OCI-LY1 (cell line): ENCODE data around the gene SHROOM3.

Source experiments
- EZH2 ChIP-seq: fragments of 200-600 bp; sonication (generic), shearing (Covaris generic); IDR thresholded peaks from 2 replicates; pipeline ENCODE4 v1.8.0; 2017; ENCODE audit warnings: borderline replicate concordance, mixed run types, mild to moderate bottlenecking, antibody characterized with exemption, low read length, moderate library complexity, mixed read lengths
- TF ChIP-seq, protein P1 (sequence below): fragments of 200-600 bp; sonication (generic), shearing (Covaris generic); IDR thresholded peaks from 2 replicates; pipeline ENCODE4 v1.5.1; 2017; ENCODE audit warnings: mild to moderate bottlenecking, antibody characterized with exemption, low read length, moderate library complexity, mixed read lengths

DNA sequence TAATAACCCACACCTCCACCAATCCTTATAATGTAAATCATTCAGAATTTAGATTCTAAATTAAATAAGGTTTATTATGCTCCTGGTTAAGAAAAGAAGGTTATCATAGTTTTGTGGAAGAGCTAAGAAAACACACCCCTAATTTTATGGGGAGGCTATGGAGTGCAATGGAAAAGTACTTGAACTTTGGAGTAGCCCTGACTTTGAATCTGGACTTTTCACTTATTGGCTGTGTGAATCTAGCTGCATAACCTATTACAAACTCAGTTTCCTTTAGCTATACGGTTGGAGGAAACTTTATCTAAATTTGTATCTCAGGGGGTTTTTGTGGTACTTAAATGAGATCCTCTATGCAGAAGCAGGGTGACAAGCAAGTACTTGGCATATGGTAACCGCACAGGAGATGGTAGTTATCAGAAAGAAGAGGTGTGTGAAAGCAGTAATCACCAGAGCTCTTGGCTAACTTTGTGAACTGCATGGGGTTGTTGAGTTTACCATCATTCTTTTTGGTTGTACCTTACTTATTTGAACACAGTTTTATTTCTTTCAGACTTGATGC lies 143.1 kb downstream of the SHROOM3 start:
- TF ChIP-seq, protein P1, sequence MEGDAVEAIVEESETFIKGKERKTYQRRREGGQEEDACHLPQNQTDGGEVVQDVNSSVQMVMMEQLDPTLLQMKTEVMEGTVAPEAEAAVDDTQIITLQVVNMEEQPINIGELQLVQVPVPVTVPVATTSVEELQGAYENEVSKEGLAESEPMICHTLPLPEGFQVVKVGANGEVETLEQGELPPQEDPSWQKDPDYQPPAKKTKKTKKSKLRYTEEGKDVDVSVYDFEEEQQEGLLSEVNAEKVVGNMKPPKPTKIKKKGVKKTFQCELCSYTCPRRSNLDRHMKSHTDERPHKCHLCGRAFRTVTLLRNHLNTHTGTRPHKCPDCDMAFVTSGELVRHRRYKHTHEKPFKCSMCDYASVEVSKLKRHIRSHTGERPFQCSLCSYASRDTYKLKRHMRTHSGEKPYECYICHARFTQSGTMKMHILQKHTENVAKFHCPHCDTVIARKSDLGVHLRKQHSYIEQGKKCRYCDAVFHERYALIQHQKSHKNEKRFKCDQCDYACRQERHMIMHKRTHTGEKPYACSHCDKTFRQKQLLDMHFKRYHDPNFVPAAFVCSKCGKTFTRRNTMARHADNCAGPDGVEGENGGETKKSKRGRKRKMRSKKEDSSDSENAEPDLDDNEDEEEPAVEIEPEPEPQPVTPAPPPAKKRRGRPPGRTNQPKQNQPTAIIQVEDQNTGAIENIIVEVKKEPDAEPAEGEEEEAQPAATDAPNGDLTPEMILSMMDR: no peak
- TF ChIP-seq EZH2: no peak
